ENCODE data around the gene RASGEF1B. TPM values are rescaled to one million over a fixed set of nuclear protein-coding genes. Genes with fewer than 3 reads are reported as not detected.

RASGEF1B gene
- total and polyA plus RNA-seq, 2 of the 4 experiments (the other 2 are of a cell fraction) = 0.09 to 0.36 TPM

DNA sequence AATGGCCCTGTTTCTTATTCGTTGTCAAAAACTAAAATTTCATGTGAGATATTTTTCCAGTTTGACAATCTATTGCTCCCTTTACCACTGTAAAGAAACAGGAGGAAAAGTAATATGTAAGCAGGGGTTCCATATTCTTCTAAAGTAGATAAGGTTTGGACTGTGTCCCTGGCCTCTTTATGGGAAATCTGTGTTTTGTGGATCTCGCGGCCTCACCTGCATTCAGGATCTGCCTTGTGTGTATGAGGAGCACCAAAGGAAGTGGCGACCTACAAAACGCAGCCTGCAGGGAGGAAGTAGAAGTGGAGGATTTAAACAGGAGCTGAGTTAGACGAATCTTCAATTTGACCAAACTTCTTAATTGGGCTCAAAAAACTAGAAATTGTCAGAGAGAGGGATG lies 67.0 kb downstream of the RASGEF1B start:
- Histone ChIP-seq H3K9me1 (ENCODE audit: insufficient read depth, low read length) (no peaks in the 10 kb centered on the region), H3K23ac (ENCODE audit: low read depth, low read length) (no peak overlapping the region), H3K18ac (ENCODE audit: low read depth, low read length) (no peak overlapping the region), H2BK20ac (ENCODE audit: low read depth, low read length) (no peak overlapping the region), H3K4me3 (ENCODE audit: insufficient read depth, low read depth, low read length) (no peak overlapping the region), H3K9me3 (ENCODE audit: control insufficient read depth, insufficient read depth, low read length) (no peaks in the 10 kb centered on the region), H3K27me3 (ENCODE audit: control insufficient read depth, insufficient read depth, low read length) (no peaks in the 10 kb centered on the region; the same call in 1 of the 2 replicates), H3K36me3 (ENCODE audit: control insufficient read depth, insufficient read depth, low read length) (no peaks in the 10 kb centered on the region), H3K56ac (ENCODE audit: extremely low read depth, insufficient read depth, low read length) (no peak overlapping the region), H3K14ac (replicated peaks; ENCODE audit: low read depth, low read length) (no peak overlapping the region), H4K91ac (ENCODE audit: insufficient read depth, low read depth, low read length) (no peak overlapping the region), H4K5ac (ENCODE audit: low read depth, low read length) (no peak overlapping the region), H2BK120ac (ENCODE audit: low read depth, low read length) (no peak overlapping the region), H3K27ac (ENCODE audit: insufficient read depth, low read length) (no peak overlapping the region), H2BK5ac (ENCODE audit: low read depth, low read length, poor library complexity, severe bottlenecking) (no peak overlapping the region), H3K9ac (ENCODE audit: low read depth, low read length) (no peak overlapping the region), H3K4me2 (ENCODE audit: low read depth, low read length) (no peak overlapping the region), H4K20me1 (ENCODE audit: insufficient read depth, low read length) (no peaks in the 10 kb centered on the region), H4K8ac (ENCODE audit: low read depth in 2 of 2, low read length in 2 of 2) (no peak overlapping the region), H2AFZ (replicated peaks; ENCODE audit: low read length, poor library complexity) (no peak overlapping the region), H3K4ac (ENCODE audit: low read depth, low read length) (no peak overlapping the region), H2BK15ac (ENCODE audit: low read depth, low read length) (no peak overlapping the region), H3K79me1 (ENCODE audit: low read depth in 1 of 2, low read length in 2 of 2) (no peaks in the 10 kb centered on the region), H2AK5ac (ENCODE audit: low read depth, low read length) (no peak overlapping the region), H2AK9ac (replicated peaks; ENCODE audit: low read depth, low read length, poor library complexity) (no peak overlapping the region), H3K4me1 (ENCODE audit: control insufficient read depth, insufficient read depth, low read length) (no peaks in the 10 kb centered on the region)
- POLR2A ChIA-PET (ENCODE audit: unreplicated experiment) = no interaction called here
- TF ChIP-seq POLR2A (IDR thresholded peaks at IDR 0.05; ENCODE audit: low read depth, low read length) = no peak
- TF ChIP-seq BHLHE40 (IDR thresholded peaks at IDR 0.05; ENCODE audit: low read depth, low read length) = no peak
- TF ChIP-seq, protein P1, sequence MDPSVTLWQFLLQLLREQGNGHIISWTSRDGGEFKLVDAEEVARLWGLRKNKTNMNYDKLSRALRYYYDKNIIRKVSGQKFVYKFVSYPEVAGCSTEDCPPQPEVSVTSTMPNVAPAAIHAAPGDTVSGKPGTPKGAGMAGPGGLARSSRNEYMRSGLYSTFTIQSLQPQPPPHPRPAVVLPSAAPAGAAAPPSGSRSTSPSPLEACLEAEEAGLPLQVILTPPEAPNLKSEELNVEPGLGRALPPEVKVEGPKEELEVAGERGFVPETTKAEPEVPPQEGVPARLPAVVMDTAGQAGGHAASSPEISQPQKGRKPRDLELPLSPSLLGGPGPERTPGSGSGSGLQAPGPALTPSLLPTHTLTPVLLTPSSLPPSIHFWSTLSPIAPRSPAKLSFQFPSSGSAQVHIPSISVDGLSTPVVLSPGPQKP (IDR thresholded peaks at IDR 0.05; ENCODE audit: borderline replicate concordance, low read depth, low read length) = no peak
- no peak for TF ChIP-seq FOS (IDR thresholded peaks at IDR 0.05; ENCODE audit: low read depth, low read length)
- TF ChIP-seq RCOR1 (IDR thresholded peaks at IDR 0.05; ENCODE audit: insufficient replicate concordance, low read length) = no peak
- TF ChIP-seq NFE2L2 (IDR thresholded peaks at IDR 0.05; ENCODE audit: low read depth, low read length) = no peak
- no peak for TF ChIP-seq MAZ (IDR thresholded peaks at IDR 0.05; ENCODE audit: borderline replicate concordance, low read depth, low read length)
- no peak for TF ChIP-seq MXI1 (IDR thresholded peaks at IDR 0.05; ENCODE audit: borderline replicate concordance, low read depth, low read length)
- TF ChIP-seq CHD1 (IDR thresholded peaks at IDR 0.05; ENCODE audit: low read depth, low read length) = no peak
- TF ChIP-seq CTCF (conservative IDR thresholded peaks at IDR 0.05; ENCODE audit: low read depth, low read length) = no peak
- TF ChIP-seq USF2 (IDR thresholded peaks at IDR 0.05; ENCODE audit: low read depth, low read length) = no peak
- TF ChIP-seq RAD21 (IDR thresholded peaks at IDR 0.05; ENCODE audit: low read length) = no peak
- no peak for TF ChIP-seq RFX5 (IDR thresholded peaks at IDR 0.05; ENCODE audit: low read depth, low read length)
- TF ChIP-seq CEBPB (IDR thresholded peaks at IDR 0.05; ENCODE audit: low read depth, low read length) = no peak
- TF ChIP-seq MAFK (IDR thresholded peaks at IDR 0.05; ENCODE audit: low read depth, low read length) = no peak
- in situ Hi-C loops (cut with MboI; ENCODE audit: low sequenced_read_pairs) (loop anchor here (10.0 kb wide), 2 partner anchors 440 to 800 kb away; no protein-coding TSS in a partner anchor), dilution Hi-C loops (cut with HindIII; ENCODE audit: low sequenced_read_pairs, unreplicated experiment) (loop anchor here (25.0 kb wide), 1 partner anchor 433 kb away; no protein-coding TSS in a partner anchor), intact Hi-C loops (cut with micrococcal nuclease) (loop anchor here (1.0 to 5.0 kb wide), 2 partner anchors 335 to 958 kb away; no protein-coding TSS in a partner anchor)
- ATAC-seq (ENCODE audit: low read depth) (no peak), DNase-seq (no peak)
- BruUV-seq (replicated peaks) = no TSS peak
- WGBS, 2 experiments (ENCODE audit: extremely low coverage in 2 of 2, insufficient read length in 1 of 2) = no CpG with 5 or more reads among the region's 6 CpGs
- CTCF ChIA-PET = interaction anchor here (0.7 to 1.1 kb wide), 2 partner anchors 12 to 336 kb away, joined by 3 read pairs; no protein-coding TSS in a partner anchor

Measured in IMR-90 (cell line).